CD14-positive monocyte (primary cell): ENCODE data around the gene MAD1L1. TPM values are rescaled to one million over a fixed set of nuclear protein-coding genes. Genes with fewer than 3 reads are reported as not detected.
"Not testable (repeated sequence)": the region's sequence is repeated elsewhere in the genome, so short reads cannot be mapped to it uniquely, and the experiment has no call there.

Experiments
- DNase-seq, 3 donors: peaks; one replicate each; pipeline ENCODE4 v3.0.0-alpha.2; 2011 to 2022
- H2AFZ ChIP-seq: 2 replicates; pipeline ENCODE4 v1.6.0; 2012; ENCODE audit warnings: mild to moderate bottlenecking, low read depth, low read length, inconsistent platforms; ENCODE audit not compliant: insufficient read depth, poor library complexity, severe bottlenecking
- H3K27ac ChIP-seq, 2 donors: 1 replicate in 1 of 2; 2 replicates in 1 of 2; pipeline ENCODE4 v1.5.1; 2012 to 2013; ENCODE audit warnings: low read length in 2 of 2, control low read depth in 1 of 2, inconsistent platforms in 1 of 2, low read depth in 1 of 2, mild to moderate bottlenecking in 1 of 2
- H3K27me3 ChIP-seq, 2 donors: one replicate each; pipeline versions ENCODE4 v1.6.0 to v1.6.1; 2011 to 2013; ENCODE audit warnings: low read length in 2 of 2; ENCODE audit not compliant: control insufficient read depth in 2 of 2, insufficient read depth in 2 of 2
- H3K36me3 ChIP-seq, 2 donors: replicated peaks in 1 of 2; 1 replicate in 1 of 2; 2 replicates in 1 of 2; pipeline versions ENCODE4 v1.5.1 to v1.6.1; 2012 to 2013; ENCODE audit warnings: low read length in 2 of 2, control low read depth in 1 of 2, inconsistent platforms in 1 of 2, mild to moderate bottlenecking in 1 of 2; ENCODE audit not compliant: insufficient read depth in 2 of 2, control insufficient read depth in 1 of 2
- H3K4me1 ChIP-seq, 2 donors: 1 replicate in 1 of 2; 2 replicates in 1 of 2; pipeline versions ENCODE4 v1.5.1 to v1.6.1; 2012 to 2013; ENCODE audit warnings: low read length in 2 of 2, control low read depth in 1 of 2, inconsistent platforms in 1 of 2, mild to moderate bottlenecking in 1 of 2, moderate library complexity in 1 of 2; ENCODE audit not compliant: insufficient read depth in 2 of 2, control insufficient read depth in 1 of 2
- H3K4me2 ChIP-seq: replicated peaks from 2 replicates; pipeline ENCODE3; 2012; ENCODE audit warnings: low read length, moderate library complexity, mild to moderate bottlenecking; ENCODE audit not compliant: poor library complexity, severe bottlenecking; ENCODE audit errors: extremely low read depth
- H3K4me3 ChIP-seq, 3 experiments: fragments of 200-600 bp in 1 of 3; sonication (generic) in 1 of 3; replicated peaks in 1 of 3; 1 replicate in 2 of 3; 2 replicates in 1 of 3; pipeline ENCODE4 v1.5.1; 2011 to 2013; ENCODE audit warnings: low read length in 3 of 3, mild to moderate bottlenecking in 3 of 3, control low read depth in 2 of 3, low read depth in 2 of 3, inconsistent platforms in 1 of 3, moderate library complexity in 1 of 3
- H3K79me2 ChIP-seq: 2 replicates; pipeline ENCODE4 v1.6.0; 2012; ENCODE audit warnings: mild to moderate bottlenecking, control low read depth, inconsistent platforms, low read length, moderate library complexity; ENCODE audit not compliant: insufficient read depth
- H3K9ac ChIP-seq: 2 replicates; pipeline ENCODE4 v1.6.0; 2017; ENCODE audit warnings: low read length, mild to moderate bottlenecking; ENCODE audit not compliant: insufficient read depth, poor library complexity, severe bottlenecking
- H3K9me3 ChIP-seq, 2 donors: replicated peaks in 1 of 2; 1 replicate in 1 of 2; 2 replicates in 1 of 2; pipeline versions ENCODE4 v1.5.1 to v1.6.1; 2012 to 2013; ENCODE audit warnings: low read length in 2 of 2, control low read depth in 1 of 2; ENCODE audit not compliant: control insufficient read depth in 1 of 2, insufficient read depth in 1 of 2
- H4K20me1 ChIP-seq: 2 replicates; pipeline ENCODE4 v1.6.0; 2012; ENCODE audit warnings: mild to moderate bottlenecking, low read length, control low read depth, moderate library complexity; ENCODE audit not compliant: insufficient read depth
- H3K27ac Mint-ChIP-seq, 7 donors: one replicate each; pipeline ENCODE4 v1.8.0; 2020; ENCODE audit warnings: mild to moderate bottlenecking in 7 of 7, mixed read lengths in 7 of 7, moderate library complexity in 6 of 7, inconsistent platforms in 2 of 7
- H3K27me3 Mint-ChIP-seq, 3 donors: one replicate each; pipeline ENCODE4 v1.8.0; 2021 to 2022; ENCODE audit warnings: low read depth in 3 of 3, mild to moderate bottlenecking in 3 of 3, mixed read lengths in 3 of 3, moderate library complexity in 3 of 3, inconsistent platforms in 1 of 3
- H3K36me3 Mint-ChIP-seq, 2 donors: one replicate each; pipeline ENCODE4 v1.8.0; 2020; ENCODE audit warnings: mixed read lengths in 2 of 2, inconsistent platforms in 1 of 2, mild to moderate bottlenecking in 1 of 2
- H3K4me1 Mint-ChIP-seq: one replicate; pipeline ENCODE4 v1.8.0; 2020; ENCODE audit warnings: mild to moderate bottlenecking, mixed read lengths
- H3K4me3 Mint-ChIP-seq, 2 donors: one replicate each; pipeline ENCODE4 v1.8.0; 2020; ENCODE audit warnings: mild to moderate bottlenecking in 2 of 2, mixed read lengths in 2 of 2, moderate library complexity in 1 of 2
- H3K9me3 Mint-ChIP-seq, 7 donors: one replicate each; pipeline ENCODE4 v1.8.0; 2020 to 2022; ENCODE audit warnings: mixed read lengths in 7 of 7, mild to moderate bottlenecking in 6 of 7, moderate library complexity in 6 of 7, inconsistent platforms in 2 of 7
- CTCF ChIP-seq: fragments of 200-600 bp; IDR thresholded peaks from one replicate; pipeline ENCODE4 v1.8.0; 2022; ENCODE audit warnings: antibody characterized with exemption, mild to moderate bottlenecking
- WGBS: methylation state at CpG from one replicate; pipeline ENCODE4 v1.1.5; 2013; ENCODE audit warnings: missing lambda C conversion rate; ENCODE audit not compliant: insufficient coverage; 5-methylcytosine and 5-hydroxymethylcytosine counted together
- intact Hi-C, 2 donors: fragments of 100-400 bp; cut with micrococcal nuclease; formaldehyde crosslinking; loops; one replicate each; pipeline versions ENCODE4 v1.15.0 to v1.15.1; 2023
- polyA plus RNA-seq, 3 donors: library from polyadenylated mRNA; depleted of rRNA in 1 of 3; unstranded in 2 of 3; stranded (reverse) in 1 of 3; fragments of 300-500 nt in 2 of 3; fragments of >200 nt in 1 of 3; fragmentation: Illumina TruSeq in 2 of 3; gene quantifications; 1 replicate in 2 of 3; 2 replicates in 1 of 3; pipeline ENCODE4 v1.2.3, GENCODE V29; 2012 to 2021

MAD1L1 gene
- polyA plus RNA-seq, 3 donors: 22.0 to 39.4 (median 33.2) TPM

- TF ChIP-seq CTCF: no peak
- peaks cover 18 to 29% (median 23%) of the 10 kb centered on the region in 7 donors for H3K9me3 Mint-ChIP-seq
- no peaks in the 10 kb centered on the region for H3K27me3 ChIP-seq
- H3K27ac ChIP-seq: no peak overlapping the region
- no peaks in the 10 kb centered on the region for H3K4me1 Mint-ChIP-seq
- no peaks in the 10 kb centered on the region for H3K4me1 ChIP-seq
- WGBS: 98% methylated on average over 37 of the region's 45 CpGs
- peaks cover 0 to 1% (median 0%) of the 10 kb centered on the region in 3 donors for H3K27me3 Mint-ChIP-seq
- DNase-seq: no peak
- H3K27ac Mint-ChIP-seq: no peak overlapping the region
- no peak overlapping the region for H3K4me2 ChIP-seq
- H2AFZ ChIP-seq: no peak overlapping the region
- H3K79me2 ChIP-seq: no peaks in the 10 kb centered on the region
- no peak overlapping the region for H3K4me3 ChIP-seq
- H3K4me3 Mint-ChIP-seq: no peak overlapping the region
- peaks cover 25% of the 10 kb centered on the region for H4K20me1 ChIP-seq
- H3K36me3 Mint-ChIP-seq: peaks cover 13 to 18% of the 10 kb centered on the region in 2 donors
- no peak overlapping the region for H3K9ac ChIP-seq
- intact Hi-C loops: no loop called here
- peaks cover 13 to 31% of the 10 kb centered on the region in 2 donors for H3K9me3 ChIP-seq
- peaks cover 0 to 7% of the 10 kb centered on the region in 2 donors for H3K36me3 ChIP-seq
Observed at GRCh38 chr7:1825897-1826741, 406.6 kb downstream of the MAD1L1 start.

- Mint-ChIP-seq H3K36me3 (peaks cover 13 to 17% of the 10 kb centered on the region in 2 donors), H3K9me3 (peaks cover 18 to 29% (median 23%) of the 10 kb centered on the region in 7 donors)
- H3K4me2 ChIP-seq, intact Hi-C loops, H3K4me1 Mint-ChIP-seq, H2AFZ ChIP-seq, H3K27me3 Mint-ChIP-seq, H3K4me3 ChIP-seq, H3K36me3 ChIP-seq, H3K4me3 Mint-ChIP-seq, H3K9ac ChIP-seq, H3K27ac ChIP-seq, H3K79me2 ChIP-seq, H3K4me1 ChIP-seq, H3K27me3 ChIP-seq, H3K27ac Mint-ChIP-seq, DNase-seq: not testable (repeated sequence)
- peaks cover 13 to 27% of the 10 kb centered on the region in 2 donors for H3K9me3 ChIP-seq
- peaks cover 27% of the 10 kb centered on the region for H4K20me1 ChIP-seq
- WGBS: 100% methylated on average over 4 of the region's 4 CpGs
Observed at GRCh38 chr7:1825647-1825896, 407.2 kb downstream of the MAD1L1 start.

GRCh38 chr7:1824882-1825646, 407.7 kb downstream of the MAD1L1 start:
- H2AFZ ChIP-seq, H3K27me3 ChIP-seq, H3K27ac ChIP-seq, H3K9ac ChIP-seq, H3K4me1 ChIP-seq, H3K79me2 ChIP-seq, H3K4me3 Mint-ChIP-seq, H3K4me1 Mint-ChIP-seq, intact Hi-C loops, H3K27me3 Mint-ChIP-seq, DNase-seq, H3K27ac Mint-ChIP-seq, H3K36me3 ChIP-seq, H3K4me3 ChIP-seq, H3K4me2 ChIP-seq: not testable (repeated sequence)
- Mint-ChIP-seq H3K36me3 (peaks cover 13 to 17% of the 10 kb centered on the region in 2 donors), H3K9me3 (peaks cover 16 to 26% (median 19%) of the 10 kb centered on the region in 7 donors)
- Histone ChIP-seq H3K9me3 (peaks cover 13 to 26% of the 10 kb centered on the region in 2 donors), H4K20me1 (peaks cover 32% of the 10 kb centered on the region)
- 93% methylated on average over 14 of the region's 28 CpGs for WGBS
